OCI-LY7 (cell line): ENCODE data around the gene LAMA1. TPM values are rescaled to one million over a fixed set of nuclear protein-coding genes. Genes with fewer than 3 reads are reported as not detected.
A peak's percentile ranks its signal among the peaks of the same experiment; 100 is the strongest.

Source experiments
- BruUV-seq: library from RNA; stranded (reverse); fragments of 400-500 nt; replicated peaks from 2 replicates; lab custom pipeline; 2021; lab: Mats Ljungman, UMichigan
- CTCF ChIA-PET: fragments of 300-600 bp; sonication (Branson Sonifier 250); formaldehyde crosslinking; loops from one replicate; lab custom pipeline; 2022; ENCODE audit warnings: antibody characterized with exemption; ENCODE audit not compliant: unreplicated experiment; lab: Charles Lee
- POLR2A ChIA-PET: fragments of 300-600 bp; sonication (Branson Sonifier 250); formaldehyde crosslinking; loops from one replicate; lab custom pipeline; 2022; ENCODE audit warnings: antibody characterized with exemption; lab: Charles Lee
- DNase-seq: peaks from one replicate; pipeline ENCODE4 v3.0.0-alpha.2; 2015; ENCODE audit warnings: low spot score
- H2AFZ ChIP-seq: fragments of 200-600 bp; sonication (generic), shearing (Covaris generic); 2 replicates; pipeline ENCODE4 v1.6.1; 2014; ENCODE audit warnings: mild to moderate bottlenecking, antibody characterized with exemption, low read length, moderate library complexity
- H3K27ac ChIP-seq: fragments of 200-600 bp; sonication (generic); 2 replicates; pipeline ENCODE4 v1.5.1; 2014; ENCODE audit warnings: mixed run types, low read depth, mild to moderate bottlenecking, moderate library complexity, low read length, inconsistent platforms; ENCODE audit not compliant: poor library complexity, severe bottlenecking
- H3K36me3 ChIP-seq: fragments of 200-600 bp; sonication (generic); 2 replicates; pipeline ENCODE4 v1.6.1; 2014; ENCODE audit warnings: mild to moderate bottlenecking, antibody characterized with exemption, low read length, moderate library complexity, mixed read lengths; ENCODE audit not compliant: insufficient read depth
- H3K4me1 ChIP-seq: fragments of 200-600 bp; sonication (generic); 2 replicates; pipeline ENCODE4 v1.5.1; 2014; ENCODE audit warnings: mild to moderate bottlenecking, low read length; ENCODE audit not compliant: insufficient read depth, poor library complexity, severe bottlenecking
- H3K4me2 ChIP-seq: fragments of 200-600 bp; sonication (generic); 2 replicates; pipeline ENCODE4 v1.6.1; 2014; ENCODE audit warnings: mild to moderate bottlenecking, low read length
- H3K4me3 ChIP-seq: fragments of 200-600 bp; sonication (generic); 2 replicates; pipeline ENCODE4 v1.5.1; 2014; ENCODE audit warnings: mild to moderate bottlenecking, low read depth, low read length; ENCODE audit not compliant: poor library complexity, severe bottlenecking
- H3K79me2 ChIP-seq: fragments of 200-600 bp; sonication (generic); 2 replicates; pipeline ENCODE4 v1.6.1; 2016; ENCODE audit warnings: low read depth, mild to moderate bottlenecking, low read length, moderate library complexity, mixed read lengths; ENCODE audit not compliant: insufficient read depth
- H3K9me2 ChIP-seq: fragments of 200-600 bp; sonication (generic); 2 replicates; pipeline ENCODE4 v1.6.1; 2016; ENCODE audit warnings: mild to moderate bottlenecking, low read length, mixed read lengths; ENCODE audit not compliant: insufficient read depth
- H3K9me3 ChIP-seq: fragments of 200-600 bp; sonication (generic); 2 replicates; pipeline ENCODE4 v1.6.1; 2014; ENCODE audit warnings: mild to moderate bottlenecking, mixed run types, low read length, mixed read lengths
- H4K20me1 ChIP-seq: fragments of 200-600 bp; sonication (generic); 2 replicates; pipeline ENCODE4 v1.6.1; 2014; ENCODE audit warnings: mild to moderate bottlenecking, antibody characterized with exemption, low read length, moderate library complexity, mixed read lengths; ENCODE audit not compliant: insufficient read depth
- CTCF ChIP-seq: fragments of 200-600 bp; sonication (generic); conservative IDR thresholded peaks from 2 replicates; pipeline ENCODE4 v1.5.1; 2014; ENCODE audit warnings: mild to moderate bottlenecking, antibody characterized with exemption, low read length, moderate library complexity, mixed read lengths
- EZH2phosphoT487 ChIP-seq: fragments of 200-600 bp; sonication (generic); IDR thresholded peaks from 2 replicates; pipeline ENCODE4 v1.6.1; 2018; ENCODE audit warnings: low read depth, borderline replicate concordance, mild to moderate bottlenecking, mixed run types, antibody characterized with exemption, low read length, moderate library complexity, mixed read lengths
- intact Hi-C: fragments of 100-400 bp; cut with micrococcal nuclease; formaldehyde crosslinking; loops from one replicate; pipeline ENCODE4 v1.10.0; 2022; ENCODE audit not compliant: unreplicated experiment
- total RNA-seq, 2 experiments: library from RNA; depleted of rRNA in 1 of 2; stranded (reverse); fragments of >200 nt in 1 of 2; shearing (Covaris generic) in 1 of 2; gene quantifications; 2 replicates each; pipeline ENCODE4 v1.2.3, GENCODE V29; 2014 to 2022

LAMA1 gene
- total RNA-seq, 2 experiments from 2014 or later, result not detected

GRCh38 chr18:6921571-6921970 lies 196.0 kb downstream of the LAMA1 start:
- no peaks in the 10 kb centered on the region for H3K79me2 ChIP-seq
- no peak overlapping the region for H3K4me2 ChIP-seq
- no peak overlapping the region for H3K4me3 ChIP-seq
- no peaks in the 10 kb centered on the region for H3K36me3 ChIP-seq
- H2AFZ ChIP-seq, result no peak overlapping the region
- no peak for TF ChIP-seq CTCF
- TF ChIP-seq EZH2phosphoT487, result no peak
- intact Hi-C loops, result no loop called here
- no peak for DNase-seq
- no peaks in the 10 kb centered on the region for H3K4me1 ChIP-seq
- H4K20me1 ChIP-seq, result no peaks in the 10 kb centered on the region
- no peak overlapping the region for H3K27ac ChIP-seq
- BruUV-seq, result no TSS peak
- CTCF ChIA-PET, result no interaction called here
- no peaks in the 10 kb centered on the region for H3K9me2 ChIP-seq
- no peaks in the 10 kb centered on the region for H3K9me3 ChIP-seq
- POLR2A ChIA-PET, result no interaction called here

- no TSS peak for BruUV-seq
- H2AFZ ChIP-seq, result no peak overlapping the region
These were observed 197.3 kb downstream of the LAMA1 start for GRCh38 chr18:6920099-6920955.

More at GRCh38 chr18:6920099-6920955, 197.3 kb downstream of the LAMA1 start:
- Histone ChIP-seq H3K4me1 (no peaks in the 10 kb centered on the region), H3K79me2 (no peaks in the 10 kb centered on the region), H4K20me1 (no peaks in the 10 kb centered on the region), H3K4me3 (no peak overlapping the region), H3K27ac (no peak overlapping the region), H3K9me2 (no peaks in the 10 kb centered on the region), H3K9me3 (no peaks in the 10 kb centered on the region), H3K4me2 (no peak overlapping the region), H3K36me3 (no peaks in the 10 kb centered on the region)
- DNase-seq, result peak; percentile 29
- ChIA-PET CTCF (no interaction called here), POLR2A (no interaction called here)
- intact Hi-C loops, result no loop called here
- TF ChIP-seq CTCF, result peak; percentile 75
- no peak for TF ChIP-seq EZH2phosphoT487
